ENCODE data around the gene AP1G1. TPM values are rescaled to one million over a fixed set of nuclear protein-coding genes. Genes with fewer than 3 reads are reported as not detected.
A peak's percentile ranks its signal among the peaks of the same experiment; 100 is the strongest.

The AP1G1 gene
- total RNA-seq, 2 experiments from 2014 or later, result 53.9 to 57.4 TPM

DNA sequence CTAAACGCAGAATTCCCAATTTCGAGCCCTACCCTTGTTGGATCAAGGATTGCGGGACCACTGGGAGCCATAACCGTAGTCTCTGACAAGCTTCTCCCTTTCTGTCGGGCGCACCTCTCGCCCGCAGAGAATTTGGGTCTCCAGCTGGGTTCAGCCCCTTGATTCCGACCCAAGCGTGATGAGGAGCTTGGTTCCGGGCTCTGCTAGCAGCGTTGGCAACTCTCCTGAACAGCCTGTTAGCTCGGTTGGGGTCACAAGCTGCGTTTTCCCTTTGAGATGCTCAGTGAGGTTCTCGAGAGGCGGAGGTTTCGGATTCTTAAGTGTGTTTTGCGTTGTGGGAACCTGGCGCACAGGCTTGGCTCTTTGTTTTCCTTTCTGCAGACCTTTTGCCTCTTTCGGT, 37.8 kb upstream of the AP1G1 start:
- Mint-ChIP-seq H3K4me3 (peak overlapping the region; percentile 89), H3K9me3 (no peaks in the 10 kb centered on the region), H3K27ac (peak overlapping the region; percentile 93), H3K4me1 (ENCODE audit: low read depth) (peaks cover 36% of the 10 kb centered on the region), H3K27me3 (no peaks in the 10 kb centered on the region), H3K36me3 (ENCODE audit: low read depth) (peaks cover 19% of the 10 kb centered on the region)
- DNase-seq (peak; percentile 36), ATAC-seq (no peak)
- CTCF ChIA-PET, result interaction anchor here (0.7 to 3.4 kb wide), 6 partner anchors 11 to 115 kb away, joined by 3 to 25 read pairs (median 3); no protein-coding TSS in a partner anchor
- POLR2A ChIA-PET, result interaction anchor here (0.6 to 3.2 kb wide), 7 partner anchors 10 to 89 kb away, joined by 3 to 18 read pairs (median 4); partner anchors contain the start of genes AP1G1 and ZNF821
- TF ChIP-seq, protein P1, sequence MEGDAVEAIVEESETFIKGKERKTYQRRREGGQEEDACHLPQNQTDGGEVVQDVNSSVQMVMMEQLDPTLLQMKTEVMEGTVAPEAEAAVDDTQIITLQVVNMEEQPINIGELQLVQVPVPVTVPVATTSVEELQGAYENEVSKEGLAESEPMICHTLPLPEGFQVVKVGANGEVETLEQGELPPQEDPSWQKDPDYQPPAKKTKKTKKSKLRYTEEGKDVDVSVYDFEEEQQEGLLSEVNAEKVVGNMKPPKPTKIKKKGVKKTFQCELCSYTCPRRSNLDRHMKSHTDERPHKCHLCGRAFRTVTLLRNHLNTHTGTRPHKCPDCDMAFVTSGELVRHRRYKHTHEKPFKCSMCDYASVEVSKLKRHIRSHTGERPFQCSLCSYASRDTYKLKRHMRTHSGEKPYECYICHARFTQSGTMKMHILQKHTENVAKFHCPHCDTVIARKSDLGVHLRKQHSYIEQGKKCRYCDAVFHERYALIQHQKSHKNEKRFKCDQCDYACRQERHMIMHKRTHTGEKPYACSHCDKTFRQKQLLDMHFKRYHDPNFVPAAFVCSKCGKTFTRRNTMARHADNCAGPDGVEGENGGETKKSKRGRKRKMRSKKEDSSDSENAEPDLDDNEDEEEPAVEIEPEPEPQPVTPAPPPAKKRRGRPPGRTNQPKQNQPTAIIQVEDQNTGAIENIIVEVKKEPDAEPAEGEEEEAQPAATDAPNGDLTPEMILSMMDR (IDR thresholded peaks at IDR 0.05), result no peak
- intact Hi-C loops (cut with micrococcal nuclease), result loop anchor here (5.0 kb wide), 1 partner anchor 36 kb away; the partner anchor contains the start of gene ZNF821

DNA sequence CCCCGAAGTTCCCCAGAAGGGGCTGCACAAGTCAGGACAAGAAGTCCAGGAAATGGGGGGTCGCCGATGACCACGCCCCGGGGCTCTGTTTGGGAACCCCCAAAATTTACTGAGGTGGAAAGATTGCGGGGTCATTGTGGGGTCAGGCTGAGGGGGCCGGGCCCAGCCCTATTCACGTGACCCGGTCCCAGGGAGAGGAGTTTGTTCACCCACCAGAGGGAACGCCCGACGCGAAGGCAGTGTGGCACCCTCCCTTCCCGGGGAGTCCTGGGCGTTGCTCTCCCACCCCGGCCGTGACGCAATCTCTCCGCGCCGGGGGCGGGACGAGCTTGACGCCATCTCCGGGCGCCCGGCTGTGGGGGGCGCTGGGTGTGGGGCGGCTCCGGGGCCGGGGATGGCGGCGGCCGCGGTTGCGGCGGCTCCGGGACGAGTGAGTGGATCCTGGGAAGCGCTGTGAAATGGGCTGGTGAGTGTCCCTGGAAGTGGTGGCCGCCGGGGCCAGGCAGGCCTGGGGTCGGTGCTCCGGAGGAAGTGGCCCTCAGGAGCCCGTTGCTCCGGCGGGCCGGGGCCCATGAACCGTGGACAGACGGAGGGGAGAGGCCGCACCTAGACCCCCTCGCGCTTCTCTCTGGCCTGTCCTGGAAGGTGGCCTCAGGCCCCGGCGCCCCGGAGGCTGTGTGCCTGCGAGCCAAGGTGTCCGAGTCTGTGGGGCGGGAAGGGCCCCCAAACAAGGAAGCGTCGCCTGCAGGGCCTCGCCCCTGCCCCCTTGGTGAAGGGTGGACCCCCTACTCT, 37.2 kb upstream of the AP1G1 start, which contains the start of gene ATXN1L:
Gene ATXN1L, plus strand, starts transcription at position 338 of the 792 bp plus-strand sequence. CDS start 3,765 bp downstream, outside the sequence.
- ATAC-seq (peak; percentile 92), DNase-seq (peak; percentile 92)
- Mint-ChIP-seq H3K9me3 (no peaks in the 10 kb centered on the region), H3K4me1 (ENCODE audit: low read depth) (peaks cover 36% of the 10 kb centered on the region), H3K4me3 (peak within 1 kb of the TSS; percentile 89), H3K27me3 (no peaks in the 10 kb centered on the region), H3K36me3 (ENCODE audit: low read depth) (peaks cover 19% of the 10 kb centered on the region), H3K27ac (peak within 1 kb of the TSS; percentile 93)
- TF ChIP-seq, protein P1 (IDR thresholded peaks at IDR 0.05), result no peak
- intact Hi-C loops (cut with micrococcal nuclease), result loop anchor here (5.0 kb wide), 1 partner anchor 36 kb away; the partner anchor contains the start of gene ZNF821
- CTCF ChIA-PET, result interaction anchor here (0.7 to 3.4 kb wide), 5 partner anchors 11 to 116 kb away, joined by 3 to 25 read pairs (median 3); no protein-coding TSS in a partner anchor
- POLR2A ChIA-PET, result interaction anchor here (0.6 to 3.2 kb wide), 9 partner anchors 10 to 90 kb away, joined by 3 to 18 read pairs (median 4); partner anchors contain the start of genes AP1G1 and ZNF821

DNA sequence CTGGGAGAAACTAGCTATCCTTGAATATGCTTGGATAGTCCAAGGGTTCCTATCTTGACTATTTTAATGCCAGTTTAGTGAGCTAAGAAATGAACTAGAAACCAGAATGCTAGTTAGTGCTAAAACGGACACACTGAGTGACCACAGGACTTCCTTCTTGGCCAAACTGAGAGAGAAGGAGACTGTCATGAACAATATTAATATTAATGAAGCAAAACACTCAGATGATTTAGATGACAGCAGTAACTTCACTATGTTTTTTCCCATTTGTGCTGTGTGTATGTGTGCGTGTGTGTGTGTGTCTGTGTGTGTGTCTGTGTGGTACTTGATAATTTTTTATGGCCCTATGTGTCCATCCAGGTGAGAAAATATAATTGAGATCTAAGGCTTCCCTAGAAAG, 34.9 kb upstream of the AP1G1 start:
- no peak for DNase-seq
- CTCF ChIA-PET, result interaction anchor here (1.6 kb wide), 2 partner anchors 38 to 39 kb away, joined by 4 to 7 read pairs; no protein-coding TSS in a partner anchor
- TF ChIP-seq, protein P1 (IDR thresholded peaks at IDR 0.05), result no peak
- Mint-ChIP-seq H3K9me3 (no peaks in the 10 kb centered on the region), H3K27me3 (no peaks in the 10 kb centered on the region), H3K27ac (no peak overlapping the region), H3K36me3 (ENCODE audit: low read depth) (peaks cover 7% of the 10 kb centered on the region), H3K4me1 (ENCODE audit: low read depth) (peaks cover 35% of the 10 kb centered on the region), H3K4me3 (no peak overlapping the region)
- intact Hi-C loops (cut with micrococcal nuclease), result no loop called here
- no peak for ATAC-seq
- POLR2A ChIA-PET, result interaction anchor here (0.6 to 1.9 kb wide), 4 partner anchors 11 to 53 kb away, joined by 3 to 7 read pairs (median 3); partner anchors contain the start of gene AP1G1

DNA sequence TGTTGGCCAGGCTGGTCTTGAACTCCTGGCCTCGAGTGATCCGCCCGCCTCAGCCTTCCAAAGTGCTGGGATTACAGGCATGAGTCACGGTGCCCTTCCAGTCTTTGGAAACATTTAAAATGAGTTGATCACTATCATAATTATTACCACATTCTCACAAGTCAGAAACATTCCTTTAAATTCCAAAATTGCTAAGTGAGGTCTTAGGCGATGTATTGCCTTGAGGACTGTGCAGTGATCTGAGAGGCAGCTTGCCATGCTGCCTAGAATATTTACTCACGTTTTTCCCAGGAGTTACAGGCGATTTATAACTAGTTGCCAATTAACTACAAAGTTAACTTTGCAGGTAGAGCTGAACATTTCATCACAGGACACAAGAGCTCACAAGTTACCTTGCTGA, 31.4 kb upstream of the AP1G1 start:
- intact Hi-C loops (cut with micrococcal nuclease), result no loop called here
- Mint-ChIP-seq H3K9me3 (no peaks in the 10 kb centered on the region), H3K27me3 (no peaks in the 10 kb centered on the region), H3K4me1 (ENCODE audit: low read depth) (peaks cover 16% of the 10 kb centered on the region), H3K36me3 (ENCODE audit: low read depth) (no peaks in the 10 kb centered on the region), H3K27ac (no peak overlapping the region), H3K4me3 (no peak overlapping the region)
- ChIA-PET POLR2A (no interaction called here), CTCF (interaction anchor here (1.2 kb wide), 1 partner anchor 42 kb away, joined by 4 read pairs; no protein-coding TSS in a partner anchor)
- TF ChIP-seq, protein P1 (IDR thresholded peaks at IDR 0.05), result no peak
- DNase-seq, result no peak
- no peak for ATAC-seq
